Tibial artery (tissue), 4 donors: ENCODE results near the gene RIPOR2.

ENCODE experiments used
- DNase-seq, 2 donors: peaks; one replicate each; pipeline ENCODE4 v3.0.0-alpha.2; 2019
- H3K27ac ChIP-seq, 2 donors: fragments of 200-600 bp; sonication (generic) in 1 of 2; 1 replicate in 1 of 2; 2 replicates in 1 of 2; pipeline ENCODE4 v1.5.1; 2018 to 2019; ENCODE audit warnings: mild to moderate bottlenecking in 1 of 2
- H3K27me3 ChIP-seq, 2 donors: fragments of 200-600 bp; sonication (generic) in 1 of 2; one replicate each; pipeline versions ENCODE4 v1.5.1 to v1.6.0; 2016 to 2019
- H3K36me3 ChIP-seq, 3 donors: fragments of 200-600 bp; sonication (generic) in 2 of 3; one replicate each; pipeline ENCODE4 v1.5.1; 2016 to 2019; ENCODE audit warnings: mild to moderate bottlenecking in 2 of 3
- H3K4me1 ChIP-seq, 4 donors: fragments of 200-600 bp; sonication (generic) in 2 of 4; 1 replicate in 3 of 4; 2 replicates in 1 of 4; pipeline ENCODE4 v1.5.1; 2016 to 2019
- H3K4me3 ChIP-seq, 2 donors: fragments of 200-600 bp; sonication (generic) in 1 of 2; 1 replicate in 1 of 2; 2 replicates in 1 of 2; pipeline ENCODE4 v1.5.1; 2018 to 2019; ENCODE audit warnings: mild to moderate bottlenecking in 2 of 2
- H3K9me3 ChIP-seq, 3 donors: fragments of 200-600 bp; sonication (generic) in 1 of 3; one replicate each; pipeline ENCODE4 v1.5.1; 2016 to 2019
- CTCF ChIP-seq, 2 experiments: fragments of 200-600 bp in 1 of 2; fragments of 450-650 bp in 1 of 2; IDR thresholded peaks; one replicate each; pipeline ENCODE4 v1.5.1; 2017 to 2019; ENCODE audit warnings: antibody characterized with exemption in 2 of 2, mild to moderate bottlenecking in 1 of 2, moderate library complexity in 1 of 2
- intact Hi-C: fragments of 100-400 bp; cut with DNase I; formaldehyde crosslinking; loops from one replicate; pipeline ENCODE4 v1.15.0; 2023; ENCODE audit warnings: low total_unique reads

Gene RIPOR2

GRCh38 chr6:24910331-24910960 lies 25.3 kb downstream of the RIPOR2 start:
- no peaks in the 10 kb centered on the region for H3K9me3 ChIP-seq
- peak overlapping the region; percentile 54 to 60 for H3K4me3 ChIP-seq
- H3K27ac ChIP-seq: peak overlapping the region; percentile 45 to 53
- H3K36me3 ChIP-seq: no peaks in the 10 kb centered on the region
- no peak for TF ChIP-seq CTCF (IDR thresholded peaks at IDR 0.05)
- intact Hi-C loops: no loop called here
- no peaks in the 10 kb centered on the region for H3K27me3 ChIP-seq
- peaks cover 0 to 44% (median 24%) of the 10 kb centered on the region in 4 donors for H3K4me1 ChIP-seq
- no peak for DNase-seq

GRCh38 chr6:24909241-24910216 lies 26.2 kb downstream of the RIPOR2 start:
- Histone ChIP-seq H3K36me3 (no peaks in the 10 kb centered on the region), H3K4me3 (peak overlapping the region; percentile 54 to 60), H3K9me3 (no peaks in the 10 kb centered on the region), H3K27me3 (no peaks in the 10 kb centered on the region), H3K27ac (peak overlapping the region; percentile 45 to 53), H3K4me1 (peaks cover 0 to 46% (median 28%) of the 10 kb centered on the region in 4 donors)
- no peak for TF ChIP-seq CTCF (IDR thresholded peaks at IDR 0.05)
- intact Hi-C loops: no loop called here
- DNase-seq: no peak

- Histone ChIP-seq H3K4me3 (peak overlapping the region in 1 of 2 donors; percentile 60), H3K4me1 (peaks cover 0 to 46% (median 28%) of the 10 kb centered on the region in 4 donors), H3K36me3 (no peaks in the 10 kb centered on the region), H3K27me3 (no peaks in the 10 kb centered on the region), H3K27ac (peak overlapping the region; percentile 29 to 53), H3K9me3 (peaks cover 0 to 4% (median 0%) of the 10 kb centered on the region in 3 donors)
- TF ChIP-seq CTCF (IDR thresholded peaks at IDR 0.05): no peak
- DNase-seq: no peak
- intact Hi-C loops: no loop called here
Measured at GRCh38 chr6:24908650-24909035, 27.1 kb downstream of the RIPOR2 start.

- Histone ChIP-seq H3K4me1 (peaks cover 0 to 47% (median 28%) of the 10 kb centered on the region in 4 donors), H3K4me3 (no peak overlapping the region), H3K9me3 (peaks cover 0 to 4% (median 0%) of the 10 kb centered on the region in 3 donors), H3K27ac (peak overlapping the region; percentile 29 to 53), H3K27me3 (no peaks in the 10 kb centered on the region), H3K36me3 (no peaks in the 10 kb centered on the region)
- intact Hi-C loops: no loop called here
- no peak for DNase-seq
- no peak for TF ChIP-seq CTCF (IDR thresholded peaks at IDR 0.05)
Measured at GRCh38 chr6:24907919-24908649, 27.7 kb downstream of the RIPOR2 start.

- no peak overlapping the region for H3K4me3 ChIP-seq
- no peak overlapping the region for H3K27ac ChIP-seq
- no peak for TF ChIP-seq CTCF (IDR thresholded peaks at IDR 0.05)
- intact Hi-C loops: no loop called here
- no peaks in the 10 kb centered on the region for H3K36me3 ChIP-seq
- H3K4me1 ChIP-seq: peaks cover 0 to 56% (median 23%) of the 10 kb centered on the region in 4 donors
- no peaks in the 10 kb centered on the region for H3K27me3 ChIP-seq
- no peak for DNase-seq
- peaks cover 0 to 4% (median 0%) of the 10 kb centered on the region in 3 donors for H3K9me3 ChIP-seq
Measured at GRCh38 chr6:24906314-24906713, 29.4 kb downstream of the RIPOR2 start.
